GM23338 (cell line): ENCODE results near the gene PCSK5.
"Not testable (repeated sequence)": the region's sequence is repeated elsewhere in the genome, so short reads cannot be mapped to it uniquely, and the experiment has no call there.

ENCODE experiments used
- CREB1 ChIP-seq: fragments of 250-450 bp; sonication (Bioruptor Pico); IDR thresholded peaks from 2 replicates; pipeline ENCODE4 v1.5.0; 2020; ENCODE audit warnings: low read depth, mild to moderate bottlenecking, moderate library complexity
- CTCF ChIP-seq, 2 experiments: fragments of 200-600 bp in 1 of 2; sonication (generic) in 1 of 2; conservative IDR thresholded peaks; 2 replicates each; pipeline versions ENCODE4 v1.5.1 to v1.6.1; 2016 to 2017; ENCODE audit warnings: antibody characterized with exemption in 2 of 2, low read depth in 2 of 2, mild to moderate bottlenecking in 2 of 2, moderate library complexity in 1 of 2
- EZH2 ChIP-seq: fragments of 200-600 bp; sonication (generic); IDR thresholded peaks from one replicate; pipeline ENCODE4 v1.8.0; 2017; ENCODE audit warnings: antibody characterized with exemption, mild to moderate bottlenecking, low read depth; ENCODE audit not compliant: unreplicated experiment
- EZH2phosphoT487 ChIP-seq: fragments of 200-600 bp; sonication (generic); IDR thresholded peaks from one replicate; pipeline ENCODE4 v1.8.1; 2018; ENCODE audit warnings: antibody characterized with exemption; ENCODE audit not compliant: unreplicated experiment
- POLR2AphosphoS5 ChIP-seq: IDR thresholded peaks from 2 replicates; pipeline ENCODE4 v1.6.1; 2016; ENCODE audit warnings: antibody characterized with exemption, low read depth
- REST ChIP-seq: IDR thresholded peaks from one replicate; pipeline ENCODE4 v1.6.1; 2018; ENCODE audit warnings: antibody characterized with exemption; ENCODE audit not compliant: unreplicated experiment
- ZNF114 ChIP-seq: fragments of 250-450 bp; sonication (Bioruptor Pico); IDR thresholded peaks from 2 replicates; pipeline ENCODE4 v1.5.0; 2020; ENCODE audit warnings: mild to moderate bottlenecking, moderate library complexity

GRCh38 chr9:76319466-76319865, 429.0 kb downstream of the PCSK5 start:
- not testable (repeated sequence) for TF ChIP-seq POLR2AphosphoS5; CTCF (conservative IDR thresholded peaks at IDR 0.05; ENCODE audit: low read depth in 2 of 2); EZH2; CREB1; REST; EZH2phosphoT487; ZNF114 (CRISPR knock-in tag)
